ENCODE measurements around the gene GOLT1A. TPM values are rescaled to one million over a fixed set of nuclear protein-coding genes. Genes with fewer than 3 reads are reported as not detected.

Gene GOLT1A
- total RNA-seq, 4 donors from 2014 or later, result not detected

DNA sequence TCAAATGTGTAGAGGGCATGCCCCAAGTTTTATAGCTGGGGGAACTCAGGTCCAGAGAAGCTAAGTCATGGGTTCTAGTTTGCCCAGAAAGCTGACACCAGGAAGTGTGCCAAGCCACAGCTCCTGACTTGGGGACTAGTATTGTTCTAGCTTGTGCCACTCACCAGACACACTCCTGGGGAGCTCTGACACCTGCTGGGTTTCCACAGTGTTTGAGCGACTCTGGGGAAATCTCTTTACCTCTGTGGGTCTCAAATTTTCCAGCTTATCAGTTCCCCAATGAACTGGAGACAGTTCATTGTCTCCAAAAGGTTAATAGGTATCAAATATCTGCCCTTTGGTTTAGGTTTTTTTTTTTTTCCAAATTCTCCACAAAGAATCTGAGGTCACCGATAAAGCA, 21.7 kb downstream of the GOLT1A start:
- no peak for ATAC-seq (ENCODE audit: low FRiP score)
- DNase-seq (ENCODE audit: low spot score), result no peak
- TF ChIP-seq, protein P1, sequence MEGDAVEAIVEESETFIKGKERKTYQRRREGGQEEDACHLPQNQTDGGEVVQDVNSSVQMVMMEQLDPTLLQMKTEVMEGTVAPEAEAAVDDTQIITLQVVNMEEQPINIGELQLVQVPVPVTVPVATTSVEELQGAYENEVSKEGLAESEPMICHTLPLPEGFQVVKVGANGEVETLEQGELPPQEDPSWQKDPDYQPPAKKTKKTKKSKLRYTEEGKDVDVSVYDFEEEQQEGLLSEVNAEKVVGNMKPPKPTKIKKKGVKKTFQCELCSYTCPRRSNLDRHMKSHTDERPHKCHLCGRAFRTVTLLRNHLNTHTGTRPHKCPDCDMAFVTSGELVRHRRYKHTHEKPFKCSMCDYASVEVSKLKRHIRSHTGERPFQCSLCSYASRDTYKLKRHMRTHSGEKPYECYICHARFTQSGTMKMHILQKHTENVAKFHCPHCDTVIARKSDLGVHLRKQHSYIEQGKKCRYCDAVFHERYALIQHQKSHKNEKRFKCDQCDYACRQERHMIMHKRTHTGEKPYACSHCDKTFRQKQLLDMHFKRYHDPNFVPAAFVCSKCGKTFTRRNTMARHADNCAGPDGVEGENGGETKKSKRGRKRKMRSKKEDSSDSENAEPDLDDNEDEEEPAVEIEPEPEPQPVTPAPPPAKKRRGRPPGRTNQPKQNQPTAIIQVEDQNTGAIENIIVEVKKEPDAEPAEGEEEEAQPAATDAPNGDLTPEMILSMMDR (IDR thresholded peaks at IDR 0.05), result no peak

DNA sequence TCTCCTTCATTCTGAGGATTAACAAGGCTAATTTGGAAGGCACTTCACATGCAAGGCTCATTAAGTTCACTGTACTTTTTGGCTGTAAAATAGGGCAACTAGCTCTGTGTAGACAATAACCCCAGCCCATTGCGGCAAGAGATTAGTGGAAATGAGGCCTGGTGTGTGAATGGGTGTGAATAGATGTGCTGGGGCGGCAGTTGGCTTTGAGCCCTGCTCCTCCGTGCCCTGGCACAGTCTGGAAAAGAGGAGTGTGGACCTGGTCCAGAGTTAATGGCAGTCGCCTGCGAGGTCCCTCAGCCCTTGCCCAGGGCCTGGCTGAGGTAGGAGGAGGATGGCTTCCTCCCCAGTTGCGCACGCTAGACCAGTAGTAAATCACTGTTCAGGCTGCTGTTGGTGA, 22.3 kb downstream of the GOLT1A start:
- TF ChIP-seq, protein P1 (IDR thresholded peaks at IDR 0.05), result no peak
- no peak for ATAC-seq (ENCODE audit: low FRiP score)
- no peak for DNase-seq (ENCODE audit: low spot score)

DNA sequence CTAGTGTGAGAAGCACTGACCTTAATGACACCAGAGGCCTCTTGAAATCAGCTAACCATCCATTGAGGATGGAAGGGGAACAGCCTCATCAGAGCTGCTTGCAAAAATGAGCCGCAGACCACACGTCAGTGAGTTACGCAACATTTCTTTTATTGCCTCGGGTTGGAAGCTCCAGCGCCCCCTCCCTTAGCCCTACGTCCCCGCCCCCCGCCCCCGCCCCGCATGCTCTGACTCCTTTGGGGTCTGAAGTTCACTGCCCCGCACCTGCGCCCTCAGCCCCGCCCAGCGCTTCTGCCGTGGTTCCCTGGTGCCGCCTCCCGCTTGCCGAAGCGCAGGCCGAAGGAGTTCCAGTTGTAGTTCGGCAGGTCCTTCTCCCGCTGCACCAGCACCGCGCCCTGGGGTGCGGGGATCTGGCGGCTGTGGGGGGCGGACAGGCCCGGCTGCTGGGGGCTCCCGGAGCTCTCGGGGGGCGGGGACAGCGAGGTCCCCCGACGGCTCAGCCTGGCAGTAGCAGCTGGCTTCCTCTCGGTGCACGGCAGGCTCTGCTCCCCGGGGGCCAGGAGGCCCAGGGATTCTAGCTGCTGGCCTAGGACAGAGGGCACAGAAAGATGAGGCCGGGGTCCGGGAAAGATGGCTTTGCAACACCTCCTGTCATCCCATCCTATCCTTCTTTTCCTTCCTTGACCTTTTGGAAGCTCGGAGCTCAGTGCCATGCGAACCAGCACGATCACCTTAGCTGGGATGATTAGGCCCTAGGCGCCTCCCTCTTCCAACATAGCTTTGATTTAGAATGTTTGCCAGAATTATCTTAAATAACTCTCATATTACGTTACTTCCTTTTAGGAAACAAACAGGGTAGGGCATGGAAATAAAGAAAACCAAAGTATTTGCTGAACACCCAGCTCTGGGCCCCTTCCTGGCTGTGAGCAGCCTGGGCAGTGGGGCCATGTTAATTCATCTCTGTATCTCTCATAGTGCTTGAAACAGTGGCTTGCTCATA, 23.3 kb downstream of the GOLT1A start:
- ATAC-seq (ENCODE audit: low FRiP score) (peak; percentile 57), DNase-seq (ENCODE audit: low spot score) (no peak)
- TF ChIP-seq, protein P1 (IDR thresholded peaks at IDR 0.05), result no peak

DNA sequence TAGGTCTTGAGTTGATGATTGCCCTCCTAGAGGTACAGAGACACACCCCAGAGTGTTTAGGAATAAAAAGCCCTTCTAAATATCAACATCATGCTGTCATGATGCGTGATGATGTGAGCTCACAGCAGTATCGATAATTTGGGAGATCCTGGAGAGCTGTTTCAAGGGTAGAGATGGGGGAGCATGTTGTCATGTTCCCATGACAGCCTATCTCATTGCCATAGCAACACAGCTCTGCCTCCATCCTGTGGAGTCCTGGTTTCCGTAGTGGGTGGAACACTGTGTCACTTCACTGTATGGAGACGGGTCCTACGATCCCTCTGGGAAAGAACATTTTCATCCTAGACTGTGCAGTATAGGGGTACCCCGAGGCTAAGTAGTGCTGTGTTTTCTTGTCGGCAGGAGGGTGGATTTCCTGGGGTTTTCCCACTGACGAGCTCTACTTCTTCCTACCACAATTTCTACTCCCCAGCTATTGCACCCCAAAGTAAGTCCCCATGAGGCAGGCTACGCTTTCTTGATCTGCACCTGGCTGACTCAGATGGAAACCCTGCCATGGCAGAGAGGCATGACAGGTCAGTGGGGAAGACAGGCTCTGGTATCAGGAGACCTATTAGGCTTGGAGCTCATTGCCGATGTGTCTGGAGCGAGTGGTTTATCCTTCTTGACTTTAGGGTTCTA, 24.7 kb downstream of the GOLT1A start:
- TF ChIP-seq, protein P1 (IDR thresholded peaks at IDR 0.05), result no peak
- ATAC-seq (ENCODE audit: low FRiP score), result no peak
- DNase-seq (ENCODE audit: low spot score), result no peak

DNA sequence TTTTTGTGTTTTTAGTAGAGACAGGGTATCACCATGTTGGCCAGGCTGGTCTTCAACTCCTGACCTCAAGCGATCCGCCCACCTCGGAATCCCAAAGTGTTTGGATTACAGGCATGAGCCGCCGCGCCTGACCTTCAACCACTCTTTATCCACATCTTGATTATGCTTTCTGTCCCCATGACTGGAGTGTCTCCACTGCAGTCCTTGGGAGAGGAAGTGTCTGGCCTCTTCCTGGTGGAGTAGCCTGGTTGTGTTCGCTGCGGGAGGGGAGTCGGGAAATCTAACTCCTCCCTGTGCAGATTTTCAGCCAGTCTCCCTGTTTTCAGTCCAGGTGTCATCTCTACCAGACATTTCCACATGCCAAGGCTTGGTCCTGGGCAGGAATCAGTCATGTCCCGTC, 27.2 kb downstream of the GOLT1A start:
- no peak for DNase-seq (ENCODE audit: low spot score)
- no peak for ATAC-seq (ENCODE audit: low FRiP score)
- TF ChIP-seq, protein P1 (IDR thresholded peaks at IDR 0.05), result no peak

DNA sequence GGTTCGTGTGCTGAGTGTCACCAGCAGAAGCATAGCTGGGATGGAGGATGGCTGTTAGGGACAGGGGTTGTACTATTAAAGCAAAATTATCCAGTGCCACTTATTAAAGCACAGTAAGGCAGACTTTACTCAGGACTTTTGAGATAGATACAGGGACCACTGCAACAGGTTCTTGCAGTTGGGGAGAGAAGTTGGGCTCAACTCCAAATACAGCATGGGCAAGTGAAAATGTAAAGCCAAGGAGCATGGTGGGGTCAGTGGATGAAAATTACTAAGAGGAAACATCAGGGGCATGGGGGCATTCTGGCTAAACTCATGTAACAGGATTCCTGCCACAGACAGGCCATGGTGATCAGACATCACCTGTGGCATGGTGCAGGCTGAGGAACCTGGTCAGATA, 32.7 kb downstream of the GOLT1A start:
- TF ChIP-seq, protein P1 (IDR thresholded peaks at IDR 0.05), result no peak
- ATAC-seq (ENCODE audit: low FRiP score), result no peak

More for the DNA sequence above, 32.7 kb downstream of the GOLT1A start:
- no peak for DNase-seq (ENCODE audit: low spot score)
